ENCODE measurements around the gene FCGBP. TPM values are rescaled to one million over a fixed set of nuclear protein-coding genes. Genes with fewer than 3 reads are reported as not detected.

The FCGBP gene
- total RNA-seq, 1 donor from 2014 or later, result 10.3 TPM

DNA sequence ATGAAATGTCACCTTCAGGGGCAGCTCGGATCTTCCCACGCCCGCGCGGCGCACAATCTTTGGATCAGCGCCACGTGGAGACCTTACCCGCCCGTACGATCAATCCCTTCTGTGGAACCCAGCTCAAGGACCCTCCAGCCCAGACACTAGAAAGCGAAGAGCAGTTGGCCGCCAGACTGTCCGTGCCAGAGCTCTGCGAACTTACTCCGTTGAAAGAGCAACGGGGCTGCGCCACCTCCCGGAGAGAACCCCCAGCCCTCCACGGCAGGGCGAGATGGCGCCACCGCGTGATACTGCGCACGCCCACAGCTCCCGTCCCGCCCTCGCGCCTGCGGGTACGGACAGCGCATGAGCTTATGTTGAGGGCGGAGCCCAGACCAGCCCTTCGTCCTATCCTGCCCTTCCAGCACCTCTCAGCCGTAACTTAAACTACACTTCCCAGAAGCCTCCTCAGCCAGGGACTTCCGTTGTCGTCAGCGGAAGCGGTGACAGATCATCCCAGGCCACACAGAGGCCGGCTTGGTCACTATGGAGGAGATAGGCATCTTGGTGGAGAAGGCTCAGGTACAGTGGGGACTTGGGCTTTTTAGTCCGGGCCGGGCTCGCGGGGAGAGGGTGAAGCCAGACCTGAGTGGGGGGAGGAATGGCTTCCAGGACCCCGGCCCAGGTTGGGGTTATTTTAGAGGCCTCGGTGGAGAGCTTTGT, 36.4 kb upstream of the FCGBP start, which contains the start of gene PSMC4:
Gene PSMC4, plus strand, starts transcription at position 491 of the 705 bp plus-strand sequence. Its CDS starts 38 bp downstream, at position 529.
- peak within 1 kb of the TSS; percentile 93 for H3K27ac ChIP-seq
- intact Hi-C loops (cut with DNase I), result no loop called here
- peak; percentile 99 for ATAC-seq

DNA sequence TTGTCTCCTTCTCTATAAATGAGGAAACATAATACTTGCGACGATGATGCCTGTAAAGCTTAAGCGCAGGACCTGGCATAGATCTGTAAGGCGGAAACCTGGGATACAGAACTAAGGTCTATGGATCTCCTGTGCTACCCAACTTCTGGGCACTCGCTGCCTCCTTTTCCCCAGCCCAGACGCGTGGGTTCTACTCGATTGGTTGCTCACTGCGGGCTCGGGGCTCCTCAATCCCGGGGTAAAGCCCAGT, 35.9 kb upstream of the FCGBP start:
- H3K4me1 ChIP-seq, result peaks cover 18% of the 10 kb centered on the region
- peaks cover 34% of the 10 kb centered on the region for H3K36me3 ChIP-seq
- peak overlapping the region; percentile 93 for H3K27ac ChIP-seq
- intact Hi-C loops (cut with DNase I), result no loop called here
- TF ChIP-seq, protein P1, sequence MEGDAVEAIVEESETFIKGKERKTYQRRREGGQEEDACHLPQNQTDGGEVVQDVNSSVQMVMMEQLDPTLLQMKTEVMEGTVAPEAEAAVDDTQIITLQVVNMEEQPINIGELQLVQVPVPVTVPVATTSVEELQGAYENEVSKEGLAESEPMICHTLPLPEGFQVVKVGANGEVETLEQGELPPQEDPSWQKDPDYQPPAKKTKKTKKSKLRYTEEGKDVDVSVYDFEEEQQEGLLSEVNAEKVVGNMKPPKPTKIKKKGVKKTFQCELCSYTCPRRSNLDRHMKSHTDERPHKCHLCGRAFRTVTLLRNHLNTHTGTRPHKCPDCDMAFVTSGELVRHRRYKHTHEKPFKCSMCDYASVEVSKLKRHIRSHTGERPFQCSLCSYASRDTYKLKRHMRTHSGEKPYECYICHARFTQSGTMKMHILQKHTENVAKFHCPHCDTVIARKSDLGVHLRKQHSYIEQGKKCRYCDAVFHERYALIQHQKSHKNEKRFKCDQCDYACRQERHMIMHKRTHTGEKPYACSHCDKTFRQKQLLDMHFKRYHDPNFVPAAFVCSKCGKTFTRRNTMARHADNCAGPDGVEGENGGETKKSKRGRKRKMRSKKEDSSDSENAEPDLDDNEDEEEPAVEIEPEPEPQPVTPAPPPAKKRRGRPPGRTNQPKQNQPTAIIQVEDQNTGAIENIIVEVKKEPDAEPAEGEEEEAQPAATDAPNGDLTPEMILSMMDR (IDR thresholded peaks at IDR 0.05), result no peak
- no peaks in the 10 kb centered on the region for H3K9me3 ChIP-seq
- ATAC-seq (no peak), DNase-seq (no peak)
- H3K4me3 ChIP-seq, result peak overlapping the region; percentile 88
- H3K27me3 ChIP-seq, result no peaks in the 10 kb centered on the region

More for the DNA sequence above, 36.4 kb upstream of the FCGBP start, which contains the start of gene PSMC4:
- TF ChIP-seq, protein P1 (IDR thresholded peaks at IDR 0.05), result peak; percentile 74
- Histone ChIP-seq H3K36me3 (peaks cover 38% of the 10 kb centered on the region), H3K4me1 (peaks cover 18% of the 10 kb centered on the region), H3K9me3 (no peaks in the 10 kb centered on the region), H3K27me3 (no peaks in the 10 kb centered on the region), H3K4me3 (peak within 1 kb of the TSS; percentile 88)
- DNase-seq, result peak; percentile 99

DNA sequence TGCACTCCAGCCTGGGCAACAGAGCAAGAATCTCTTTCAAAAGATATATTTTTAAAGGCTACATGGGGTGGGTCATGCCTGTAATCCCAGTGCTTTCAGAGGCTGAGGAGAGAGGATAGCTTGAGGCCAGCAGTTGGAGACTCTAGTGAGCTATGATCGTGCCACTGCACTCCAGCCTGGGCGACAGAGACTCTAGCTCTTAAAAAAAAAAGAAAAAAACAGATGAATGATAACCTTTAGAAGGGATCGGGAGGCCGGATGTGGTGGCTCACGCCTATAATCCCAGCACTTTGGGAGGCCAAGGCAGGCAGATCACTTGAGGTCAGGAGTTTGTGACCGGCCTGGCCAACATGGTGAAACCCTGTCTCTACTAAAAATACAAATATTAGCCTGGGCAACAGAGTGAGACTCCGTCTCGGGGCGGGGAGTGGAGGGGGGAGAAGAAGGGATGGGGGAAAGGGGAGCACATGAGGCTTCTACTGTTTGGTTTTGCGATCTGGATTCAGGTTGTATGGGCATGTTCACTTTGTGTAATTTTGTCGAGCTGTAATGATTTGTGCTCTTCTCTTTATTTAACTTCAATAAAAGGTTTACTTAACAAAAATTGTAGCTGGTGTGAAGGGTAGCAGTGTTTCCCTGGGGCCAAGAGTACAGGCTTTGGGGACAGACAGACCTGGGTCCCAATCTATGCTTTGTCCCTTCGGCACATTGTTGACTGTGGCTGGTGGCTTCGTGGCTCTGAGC, 35.4 kb upstream of the FCGBP start:
- H3K27ac ChIP-seq, result peak overlapping the region; percentile 93
- no peak for DNase-seq

DNA sequence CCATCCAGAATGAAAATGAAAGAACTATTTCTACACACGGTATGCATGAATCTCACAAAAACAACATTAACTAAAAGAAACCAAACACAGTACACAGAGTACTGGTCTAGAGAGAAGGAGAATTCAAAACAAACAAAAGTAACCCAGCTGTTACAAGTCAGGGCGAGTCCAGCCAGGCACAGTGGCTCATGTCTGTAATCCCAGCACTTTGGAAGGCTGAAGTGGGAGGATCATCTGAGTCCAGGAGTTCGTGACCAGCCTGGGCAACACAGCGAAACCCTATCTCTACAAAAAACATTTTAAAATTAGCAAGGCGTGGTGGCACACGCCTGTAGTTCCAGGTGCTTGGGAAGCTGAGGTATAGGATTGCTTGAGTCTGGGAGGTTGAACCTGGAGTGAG, 34.8 kb upstream of the FCGBP start:
- intact Hi-C loops (cut with DNase I), result no loop called here
- no peak for DNase-seq

More for the DNA sequence above, 35.4 kb upstream of the FCGBP start:
- intact Hi-C loops (cut with DNase I), result no loop called here
- TF ChIP-seq, protein P1 (IDR thresholded peaks at IDR 0.05), result no peak
- H3K36me3 ChIP-seq, result peaks cover 29% of the 10 kb centered on the region
- peaks cover 18% of the 10 kb centered on the region for H3K4me1 ChIP-seq
- no peaks in the 10 kb centered on the region for H3K9me3 ChIP-seq
- no peaks in the 10 kb centered on the region for H3K27me3 ChIP-seq
- H3K4me3 ChIP-seq, result peak overlapping the region; percentile 88
- no peak for ATAC-seq

DNA sequence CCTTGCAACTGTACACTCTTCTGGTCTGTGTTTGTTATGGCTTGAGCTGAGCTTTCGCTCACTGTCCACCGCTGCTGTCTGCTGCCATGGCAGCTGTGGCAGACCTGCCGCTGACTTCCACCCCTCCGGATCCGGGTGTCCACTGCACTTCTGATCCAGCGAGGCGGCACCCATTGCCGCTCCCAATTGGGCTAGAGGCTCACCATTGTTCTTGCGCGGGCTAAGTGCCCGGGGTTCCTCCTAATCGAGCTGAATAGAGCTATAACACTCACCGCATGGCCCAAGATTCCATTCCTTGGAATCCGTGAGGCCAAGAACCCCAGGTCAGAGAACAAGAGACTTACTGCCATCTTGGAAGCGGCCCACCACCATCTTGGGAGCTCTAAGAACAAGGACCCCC, 34.4 kb upstream of the FCGBP start:
- DNase-seq (no peak), ATAC-seq (no peak)
- TF ChIP-seq, protein P1 (IDR thresholded peaks at IDR 0.05), result no peak
- no peaks in the 10 kb centered on the region for H3K9me3 ChIP-seq
- no peak overlapping the region for H3K4me3 ChIP-seq
- no peak overlapping the region for H3K27ac ChIP-seq
- H3K27me3 ChIP-seq, result no peaks in the 10 kb centered on the region
- H3K4me1 ChIP-seq, result peaks cover 18% of the 10 kb centered on the region
- H3K36me3 ChIP-seq, result peaks cover 18% of the 10 kb centered on the region
- intact Hi-C loops (cut with DNase I), result no loop called here

More for the DNA sequence above, 34.8 kb upstream of the FCGBP start:
- H3K4me1 ChIP-seq, result peaks cover 18% of the 10 kb centered on the region
- no peaks in the 10 kb centered on the region for H3K27me3 ChIP-seq
- peak overlapping the region; percentile 93 for H3K27ac ChIP-seq
- H3K36me3 ChIP-seq, result peaks cover 23% of the 10 kb centered on the region
- H3K4me3 ChIP-seq, result no peak overlapping the region
- ATAC-seq, result no peak
- no peaks in the 10 kb centered on the region for H3K9me3 ChIP-seq
- TF ChIP-seq, protein P1 (IDR thresholded peaks at IDR 0.05), result no peak

All from upper lobe of right lung (tissue), 1 donor.